Type B pancreatic cell (in vitro differentiated cells): ENCODE data around the gene SMCO3. TPM values are rescaled to one million over a fixed set of nuclear protein-coding genes. Genes with fewer than 3 reads are reported as not detected.

Experiments used
- DNase-seq: peaks from one replicate; pipeline ENCODE4 v3.0.0; 2021; ENCODE audit warnings: mixed read lengths; ENCODE audit not compliant: unreplicated experiment; ENCODE audit errors: extremely low spot score
- H3K27ac Mint-ChIP-seq: 2 replicates; pipeline ENCODE4 v1.8.0; 2021; ENCODE audit warnings: mild to moderate bottlenecking, mixed read lengths
- H3K27me3 Mint-ChIP-seq: 2 replicates; pipeline ENCODE4 v1.8.0; 2021; ENCODE audit warnings: mixed read lengths
- H3K36me3 Mint-ChIP-seq: 2 replicates; pipeline ENCODE4 v1.8.0; 2021; ENCODE audit warnings: mixed read lengths
- H3K4me1 Mint-ChIP-seq: one replicate; pipeline ENCODE4 v1.8.0; 2021; ENCODE audit warnings: mixed read lengths; ENCODE audit not compliant: unreplicated experiment
- H3K4me3 Mint-ChIP-seq: 2 replicates; pipeline ENCODE4 v1.8.0; 2021; ENCODE audit warnings: mild to moderate bottlenecking, mixed read lengths
- H3K9me3 Mint-ChIP-seq: 2 replicates; pipeline ENCODE4 v1.8.0; 2021; ENCODE audit warnings: mixed read lengths
- total RNA-seq: library from RNA; stranded (reverse); gene quantifications from 2 replicates; pipeline ENCODE4 v1.2.1, GENCODE V29; 2021; ENCODE audit warnings: low replicate concordance
- TF ChIP-seq, protein P1 (sequence below): fragments of 200-600 bp; sonication (generic); conservative IDR thresholded peaks from 2 replicates; pipeline ENCODE4 v1.5.0; 2021; ENCODE audit warnings: antibody characterized with exemption, mild to moderate bottlenecking

The SMCO3 gene
- total RNA-seq, 1 donor from 2014 or later = not detected

DNA sequence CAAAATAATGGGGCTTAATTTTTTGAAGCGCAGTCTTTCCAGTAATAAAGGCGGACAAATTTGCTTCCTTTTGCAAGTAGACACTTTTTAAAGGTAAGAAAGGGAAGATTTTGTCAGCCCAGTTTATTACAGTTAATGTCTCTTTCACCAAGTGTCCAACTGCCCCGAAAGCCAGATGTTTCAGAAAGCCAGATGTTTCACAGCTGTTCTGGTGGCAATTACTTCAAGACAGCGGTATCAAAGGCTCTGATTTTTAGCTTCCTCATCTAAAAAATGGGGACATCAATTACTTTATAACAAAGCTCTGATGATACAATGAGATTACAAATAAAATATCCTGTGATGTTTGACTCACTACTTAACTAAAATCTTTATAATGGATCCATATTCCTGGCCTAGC, 11.7 kb downstream of the SMCO3 start:
- Mint-ChIP-seq H3K27me3 (no peaks in the 10 kb centered on the region), H3K27ac (no peak overlapping the region), H3K4me3 (no peak overlapping the region), H3K9me3 (no peaks in the 10 kb centered on the region), H3K36me3 (peaks cover 24% of the 10 kb centered on the region), H3K4me1 (peaks cover 6% of the 10 kb centered on the region)
- TF ChIP-seq, protein P1, sequence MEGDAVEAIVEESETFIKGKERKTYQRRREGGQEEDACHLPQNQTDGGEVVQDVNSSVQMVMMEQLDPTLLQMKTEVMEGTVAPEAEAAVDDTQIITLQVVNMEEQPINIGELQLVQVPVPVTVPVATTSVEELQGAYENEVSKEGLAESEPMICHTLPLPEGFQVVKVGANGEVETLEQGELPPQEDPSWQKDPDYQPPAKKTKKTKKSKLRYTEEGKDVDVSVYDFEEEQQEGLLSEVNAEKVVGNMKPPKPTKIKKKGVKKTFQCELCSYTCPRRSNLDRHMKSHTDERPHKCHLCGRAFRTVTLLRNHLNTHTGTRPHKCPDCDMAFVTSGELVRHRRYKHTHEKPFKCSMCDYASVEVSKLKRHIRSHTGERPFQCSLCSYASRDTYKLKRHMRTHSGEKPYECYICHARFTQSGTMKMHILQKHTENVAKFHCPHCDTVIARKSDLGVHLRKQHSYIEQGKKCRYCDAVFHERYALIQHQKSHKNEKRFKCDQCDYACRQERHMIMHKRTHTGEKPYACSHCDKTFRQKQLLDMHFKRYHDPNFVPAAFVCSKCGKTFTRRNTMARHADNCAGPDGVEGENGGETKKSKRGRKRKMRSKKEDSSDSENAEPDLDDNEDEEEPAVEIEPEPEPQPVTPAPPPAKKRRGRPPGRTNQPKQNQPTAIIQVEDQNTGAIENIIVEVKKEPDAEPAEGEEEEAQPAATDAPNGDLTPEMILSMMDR = no peak
- no peak for DNase-seq

DNA sequence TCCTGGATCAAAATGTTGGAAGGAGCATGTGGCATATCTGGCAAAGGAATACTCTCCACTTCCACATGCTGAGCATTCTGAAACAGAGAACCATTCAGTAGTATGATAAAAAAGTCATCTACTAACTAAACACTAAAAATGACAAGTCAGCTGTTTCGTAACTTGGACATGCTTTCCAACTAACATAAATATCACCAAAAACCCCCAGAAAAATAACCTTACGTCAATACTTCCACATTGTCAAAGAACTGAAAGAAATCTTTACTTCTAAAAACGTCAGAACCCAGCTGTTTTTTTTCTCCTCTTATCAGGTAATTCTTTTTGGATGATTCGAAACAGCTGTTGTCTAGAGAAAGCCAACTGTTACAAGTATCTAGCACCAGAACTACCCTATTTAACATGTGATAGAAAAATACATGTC, 18.9 kb downstream of the SMCO3 start:
- Mint-ChIP-seq H3K36me3 (peaks cover 71% of the 10 kb centered on the region), H3K27me3 (no peaks in the 10 kb centered on the region), H3K4me3 (no peak overlapping the region), H3K9me3 (no peaks in the 10 kb centered on the region), H3K27ac (no peak overlapping the region), H3K4me1 (no peaks in the 10 kb centered on the region)
- DNase-seq = no peak
- TF ChIP-seq, protein P1 = no peak

GRCh38 chr12:14785568-14785967, 28.4 kb downstream of the SMCO3 start:
- TF ChIP-seq, protein P1 = no peak
- no peaks in the 10 kb centered on the region for H3K27me3 Mint-ChIP-seq
- H3K4me1 Mint-ChIP-seq = no peaks in the 10 kb centered on the region
- H3K36me3 Mint-ChIP-seq = peaks cover 46% of the 10 kb centered on the region
- H3K27ac Mint-ChIP-seq = no peak overlapping the region
- H3K9me3 Mint-ChIP-seq = no peaks in the 10 kb centered on the region
- DNase-seq = no peak
- no peak overlapping the region for H3K4me3 Mint-ChIP-seq

DNA sequence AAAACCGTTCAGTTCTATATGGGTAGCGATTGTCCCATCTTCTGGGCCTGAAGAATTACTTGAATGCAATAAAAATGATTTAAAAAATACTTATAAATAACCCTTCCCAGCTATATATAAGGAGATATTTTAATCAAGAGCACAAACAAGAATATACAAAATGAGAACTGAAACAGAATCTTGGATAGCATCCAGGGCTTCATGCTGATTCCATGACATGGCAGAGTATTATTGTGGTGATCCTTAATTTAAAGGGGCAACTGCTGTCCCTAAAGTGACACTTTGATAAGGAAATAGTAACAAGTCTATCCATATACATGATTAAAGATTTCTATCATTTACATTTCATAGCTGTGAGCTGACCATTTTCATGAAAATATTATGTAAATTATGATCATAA, 29.5 kb downstream of the SMCO3 start:
- no peak overlapping the region for H3K27ac Mint-ChIP-seq
- H3K36me3 Mint-ChIP-seq = peaks cover 35% of the 10 kb centered on the region
- H3K9me3 Mint-ChIP-seq = no peaks in the 10 kb centered on the region
- no peak for DNase-seq
- TF ChIP-seq, protein P1 = no peak
- peaks cover 4% of the 10 kb centered on the region for H3K4me1 Mint-ChIP-seq
- no peak overlapping the region for H3K4me3 Mint-ChIP-seq
- no peaks in the 10 kb centered on the region for H3K27me3 Mint-ChIP-seq

DNA sequence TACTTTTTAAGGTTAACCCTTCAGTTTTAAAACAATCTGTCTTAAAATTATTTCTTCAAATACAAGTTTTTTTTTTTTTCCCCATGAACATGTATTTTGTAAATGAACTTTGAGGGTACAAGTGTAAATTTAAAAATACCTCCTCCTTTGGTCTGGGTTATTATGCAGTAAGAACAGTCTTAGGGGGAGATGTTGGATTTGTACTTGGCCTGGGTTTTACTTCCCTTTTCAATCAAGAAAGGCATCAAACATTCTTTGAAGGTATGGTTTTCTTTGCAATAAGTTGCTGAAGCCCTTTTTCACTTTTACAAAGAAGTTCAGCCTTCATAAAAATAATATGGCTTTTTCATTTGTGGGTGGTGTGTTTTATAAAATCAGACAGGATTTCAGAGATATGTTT, 31.2 kb downstream of the SMCO3 start:
- no peak overlapping the region for H3K27ac Mint-ChIP-seq
- no peaks in the 10 kb centered on the region for H3K9me3 Mint-ChIP-seq
- DNase-seq = no peak
- no peaks in the 10 kb centered on the region for H3K27me3 Mint-ChIP-seq
- peaks cover 5% of the 10 kb centered on the region for H3K4me1 Mint-ChIP-seq
- TF ChIP-seq, protein P1 = no peak
- H3K4me3 Mint-ChIP-seq = no peak overlapping the region
- H3K36me3 Mint-ChIP-seq = peaks cover 24% of the 10 kb centered on the region

GRCh38 chr12:14781563-14781962, 32.4 kb downstream of the SMCO3 start:
- H3K27ac Mint-ChIP-seq = no peak overlapping the region
- no peak overlapping the region for H3K4me3 Mint-ChIP-seq
- peaks cover 11% of the 10 kb centered on the region for H3K4me1 Mint-ChIP-seq
- peaks cover 12% of the 10 kb centered on the region for H3K36me3 Mint-ChIP-seq
- H3K9me3 Mint-ChIP-seq = no peaks in the 10 kb centered on the region
- TF ChIP-seq, protein P1 = no peak
- H3K27me3 Mint-ChIP-seq = no peaks in the 10 kb centered on the region
- DNase-seq = no peak
